BJ (cell line): ENCODE measurements around the gene TBL2. TPM values are rescaled to one million over a fixed set of nuclear protein-coding genes. Genes with fewer than 3 reads are reported as not detected.

Source experiments
- CTCF ChIA-PET: fragments of 350-600 bp; formaldehyde crosslinking; extraction: SDS; loops from one replicate; lab custom pipeline; 2021; ENCODE audit warnings: antibody characterized with exemption, inconsistent platforms; lab: Yijun Ruan, JAX
- POLR2A ChIA-PET: fragments of 300-600 bp; sonication (Branson Sonifier 250); formaldehyde crosslinking; extraction: SDS; loops from one replicate; lab custom pipeline; 2021; ENCODE audit warnings: antibody characterized with exemption; lab: Charles Lee
- DNase-seq: peaks from one replicate; pipeline ENCODE4 v3.0.0-alpha.2; 2011; ENCODE audit warnings: low read depth
- H3K27me3 ChIP-seq: 2 replicates; pipeline ENCODE4 v1.6.0; 2011; ENCODE audit warnings: low read length; ENCODE audit not compliant: control insufficient read depth, insufficient read depth
- H3K36me3 ChIP-seq: 2 replicates; pipeline ENCODE4 v1.5.1; 2011; ENCODE audit warnings: low read length; ENCODE audit not compliant: control insufficient read depth, insufficient read depth
- H3K4me3 ChIP-seq: 2 replicates; pipeline ENCODE4 v1.5.1; 2011; ENCODE audit warnings: low read depth, mild to moderate bottlenecking, control low read depth, low read length
- polyA plus RNA-seq: library from polyadenylated mRNA; depleted of rRNA; stranded (reverse); fragments of >200 nt; gene quantifications from 2 replicates; pipeline ENCODE4 v1.2.3, GENCODE V29; 2011
- TF ChIP-seq, protein P1 (sequence below): IDR thresholded peaks from 2 replicates; pipeline ENCODE4 v1.5.1; 2011; ENCODE audit warnings: low read depth, mild to moderate bottlenecking, control low read depth, inconsistent platforms, low read length, moderate library complexity; ENCODE audit not compliant: insufficient read depth

Gene TBL2
- polyA plus RNA-seq, 1 experiment, result 63.7 TPM

DNA sequence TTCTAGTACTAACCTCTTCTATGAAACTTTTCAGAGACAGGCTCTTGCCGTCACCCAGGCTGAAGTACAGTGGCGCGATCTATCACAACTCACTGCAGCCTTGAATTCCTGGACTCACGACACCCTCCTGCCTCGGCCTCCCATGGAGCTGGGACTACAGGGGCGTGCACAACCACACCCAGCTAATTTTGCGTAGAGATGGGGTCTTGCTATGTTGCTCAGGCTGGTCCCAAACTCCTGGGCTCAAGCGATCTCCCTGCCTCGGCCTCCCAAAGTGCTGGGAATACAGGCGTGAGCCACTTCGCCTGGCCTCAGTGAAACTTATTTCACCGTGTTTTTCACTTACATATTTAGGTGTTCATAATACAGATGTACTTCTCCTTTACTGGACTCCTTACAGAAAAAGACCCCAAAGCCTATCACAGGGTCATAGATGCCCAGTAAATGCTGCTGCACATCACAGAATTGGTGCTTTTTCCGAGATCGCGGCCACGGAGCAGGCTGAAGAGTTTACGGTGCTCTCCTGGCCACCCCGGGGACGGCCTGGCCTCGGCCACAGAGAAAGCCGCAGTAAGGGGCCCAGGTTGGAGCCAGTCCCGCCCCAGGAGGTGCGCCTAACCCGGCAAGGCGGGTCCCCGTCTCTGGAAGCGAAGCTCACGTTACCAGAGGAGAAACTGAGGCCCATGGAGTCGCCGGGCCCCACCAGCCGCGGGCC, 595 bp downstream of the TBL2 start:
- no peaks in the 10 kb centered on the region for H3K27me3 ChIP-seq
- peaks cover 15% of the 10 kb centered on the region for H3K36me3 ChIP-seq
- POLR2A ChIA-PET, result interaction anchor here (1.0 kb wide), 1 partner anchor 18 kb away, joined by 12 read pairs; no protein-coding TSS in a partner anchor
- CTCF ChIA-PET, result interaction anchor here (0.9 to 1.5 kb wide), 3 partner anchors 21 to 148 kb away, joined by 3 read pairs; no protein-coding TSS in a partner anchor
- no peak for DNase-seq
- peak overlapping the region; percentile 90 for H3K4me3 ChIP-seq
- TF ChIP-seq, protein P1, sequence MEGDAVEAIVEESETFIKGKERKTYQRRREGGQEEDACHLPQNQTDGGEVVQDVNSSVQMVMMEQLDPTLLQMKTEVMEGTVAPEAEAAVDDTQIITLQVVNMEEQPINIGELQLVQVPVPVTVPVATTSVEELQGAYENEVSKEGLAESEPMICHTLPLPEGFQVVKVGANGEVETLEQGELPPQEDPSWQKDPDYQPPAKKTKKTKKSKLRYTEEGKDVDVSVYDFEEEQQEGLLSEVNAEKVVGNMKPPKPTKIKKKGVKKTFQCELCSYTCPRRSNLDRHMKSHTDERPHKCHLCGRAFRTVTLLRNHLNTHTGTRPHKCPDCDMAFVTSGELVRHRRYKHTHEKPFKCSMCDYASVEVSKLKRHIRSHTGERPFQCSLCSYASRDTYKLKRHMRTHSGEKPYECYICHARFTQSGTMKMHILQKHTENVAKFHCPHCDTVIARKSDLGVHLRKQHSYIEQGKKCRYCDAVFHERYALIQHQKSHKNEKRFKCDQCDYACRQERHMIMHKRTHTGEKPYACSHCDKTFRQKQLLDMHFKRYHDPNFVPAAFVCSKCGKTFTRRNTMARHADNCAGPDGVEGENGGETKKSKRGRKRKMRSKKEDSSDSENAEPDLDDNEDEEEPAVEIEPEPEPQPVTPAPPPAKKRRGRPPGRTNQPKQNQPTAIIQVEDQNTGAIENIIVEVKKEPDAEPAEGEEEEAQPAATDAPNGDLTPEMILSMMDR, result no peak

DNA sequence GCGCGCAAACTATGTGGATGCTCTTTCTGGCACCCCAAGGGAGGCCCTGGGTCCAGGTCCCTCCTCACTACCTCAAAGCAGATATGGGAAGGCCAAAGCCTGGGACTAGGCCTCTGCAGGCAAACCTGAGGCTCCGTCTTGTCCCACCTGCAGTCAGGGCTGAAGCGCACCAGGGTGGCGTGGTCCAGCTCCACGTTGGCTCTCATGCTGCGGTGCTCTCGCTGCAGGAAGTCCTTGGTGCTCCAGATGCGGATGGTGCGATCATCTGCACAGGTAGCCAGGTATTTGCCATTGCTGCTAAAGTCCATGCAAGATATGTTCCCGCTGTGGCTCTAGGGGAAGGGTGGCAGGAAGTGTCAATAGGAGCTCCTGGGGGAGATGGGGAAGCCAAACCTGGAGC, 4.6 kb downstream of the TBL2 start:
- peaks cover 36% of the 10 kb centered on the region for H3K36me3 ChIP-seq
- no peak for DNase-seq
- H3K4me3 ChIP-seq, result no peak overlapping the region
- POLR2A ChIA-PET, result interaction anchor here (0.6 kb wide), 1 partner anchor 17 kb away, joined by 3 read pairs; the partner anchor contains the start of gene BCL7B
- CTCF ChIA-PET, result no interaction called here
- TF ChIP-seq, protein P1, result no peak
- H3K27me3 ChIP-seq, result no peaks in the 10 kb centered on the region

DNA sequence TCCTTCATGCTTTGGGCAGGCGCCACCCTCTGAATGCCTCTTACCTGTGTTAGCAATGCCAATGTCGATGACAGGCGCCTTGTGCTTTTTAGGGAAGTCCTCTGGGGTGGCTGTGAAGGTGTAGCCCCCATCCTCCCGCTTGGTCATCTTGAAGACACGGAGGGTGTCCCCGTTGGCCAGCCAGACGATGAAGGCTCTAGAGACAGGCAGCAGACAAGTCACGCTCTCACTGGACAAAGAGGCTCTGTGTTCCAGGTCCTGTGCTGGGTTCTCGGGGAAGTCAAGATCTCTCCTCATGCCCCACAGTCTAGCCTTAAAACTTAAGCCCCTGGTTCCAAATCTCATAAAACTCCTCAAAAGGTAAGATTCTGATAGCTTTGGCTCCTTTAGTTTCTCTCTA, 5.1 kb downstream of the TBL2 start:
- ChIA-PET CTCF (no interaction called here), POLR2A (no interaction called here)
- Histone ChIP-seq H3K36me3 (peaks cover 36% of the 10 kb centered on the region), H3K4me3 (no peak overlapping the region), H3K27me3 (no peaks in the 10 kb centered on the region)
- DNase-seq, result no peak
- TF ChIP-seq, protein P1, result no peak

DNA sequence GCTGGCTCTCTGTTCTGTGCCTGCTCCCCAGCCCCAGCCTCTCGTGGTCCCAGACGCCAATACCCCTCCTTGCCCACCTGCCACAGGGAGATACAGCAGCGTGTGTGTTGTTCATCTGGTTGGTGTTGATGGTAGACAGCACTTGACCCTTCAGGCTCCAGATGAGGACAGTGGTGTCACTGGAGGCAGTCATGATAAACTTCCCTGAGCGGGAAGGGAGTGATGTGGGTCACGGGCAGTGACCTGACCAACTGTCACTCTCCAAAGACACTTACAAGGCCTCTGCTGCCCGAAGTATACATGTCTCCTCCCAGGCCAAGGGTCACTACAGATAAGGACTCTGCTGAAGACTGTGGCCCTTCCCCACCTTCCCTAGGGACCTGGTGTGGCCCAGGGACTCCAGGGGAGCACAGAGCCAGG, 5.6 kb downstream of the TBL2 start:
- Histone ChIP-seq H3K4me3 (no peak overlapping the region), H3K36me3 (peaks cover 36% of the 10 kb centered on the region), H3K27me3 (no peaks in the 10 kb centered on the region)
- POLR2A ChIA-PET, result no interaction called here
- TF ChIP-seq, protein P1, result no peak
- DNase-seq, result no peak
- CTCF ChIA-PET, result no interaction called here

DNA sequence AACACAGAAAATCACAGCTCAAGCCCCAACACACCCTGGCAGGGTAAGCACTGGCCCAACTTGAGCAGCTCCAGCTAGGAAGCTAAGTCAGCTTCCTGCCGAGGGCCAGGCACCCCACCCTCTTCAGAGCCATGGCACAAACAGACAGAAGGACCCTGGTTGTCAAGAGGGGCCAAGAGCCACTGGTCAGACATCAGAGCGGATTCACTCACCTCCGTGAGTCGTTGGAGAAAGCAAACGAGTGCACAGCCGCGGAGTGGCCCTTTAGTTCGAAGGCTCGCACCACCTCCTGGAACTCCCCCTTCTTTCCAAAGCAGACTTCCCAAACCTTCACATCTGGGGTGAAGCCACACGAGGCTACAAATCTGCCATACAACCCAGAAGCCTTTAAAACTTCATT, 7.4 kb downstream of the TBL2 start:
- POLR2A ChIA-PET, result no interaction called here
- TF ChIP-seq, protein P1, result no peak
- DNase-seq, result no peak
- no peak overlapping the region for H3K4me3 ChIP-seq
- H3K36me3 ChIP-seq, result peaks cover 36% of the 10 kb centered on the region
- CTCF ChIA-PET, result interaction anchor here (0.9 kb wide), 1 partner anchor 97 kb away, joined by 3 read pairs; the partner anchor contains the start of gene VPS37D
- no peaks in the 10 kb centered on the region for H3K27me3 ChIP-seq
